Posterior vena cava (tissue), 2 donors: Measurements from ENCODE around the gene PRIMA1. TPM values are rescaled to one million over a fixed set of nuclear protein-coding genes. Genes with fewer than 3 reads are reported as not detected.

Experiments used
- total RNA-seq, 2 donors: library from RNA; stranded (reverse); fragmentation: NEBNext Ultra II Directional; extraction: Animal tissue kit (Norgen Biotek cat#: 25700); gene quantifications; one replicate each; pipeline ENCODE4 v1.2.1, GENCODE V29; 2021
- donor health status: DM: yes; HTN: yes; CAD: no.
- donor health status: DM: yes; HTN: yes; CAD: no.

The PRIMA1 gene
- total RNA-seq, 2 donors from 2014 or later, result 5.0 to 9.6 TPM

Other genes with a start within 250 kb of the PRIMA1 start
- not detected for gene FAM181A, start 138.9 kb upstream of the PRIMA1 start, total RNA-seq
- 10 to 100 TPM; 60.0 to 66.5 TPM for gene ASB2, start 188.1 kb upstream of the PRIMA1 start, total RNA-seq
- not detected for gene CCDC197, start 208.8 kb upstream of the PRIMA1 start, total RNA-seq
- gene OTUB2, start 237.9 kb upstream of the PRIMA1 start, total RNA-seq, result 1 to 10 TPM in 1 of 2 donors, under 1 TPM in 1; 0.37 to 1.2 TPM